Measurements from ENCODE around the gene TBCB. TPM values are rescaled to one million over a fixed set of nuclear protein-coding genes. Genes with fewer than 3 reads are reported as not detected.

The TBCB gene
- total RNA-seq, 1 experiment from 2014 or later, result 141 TPM

DNA sequence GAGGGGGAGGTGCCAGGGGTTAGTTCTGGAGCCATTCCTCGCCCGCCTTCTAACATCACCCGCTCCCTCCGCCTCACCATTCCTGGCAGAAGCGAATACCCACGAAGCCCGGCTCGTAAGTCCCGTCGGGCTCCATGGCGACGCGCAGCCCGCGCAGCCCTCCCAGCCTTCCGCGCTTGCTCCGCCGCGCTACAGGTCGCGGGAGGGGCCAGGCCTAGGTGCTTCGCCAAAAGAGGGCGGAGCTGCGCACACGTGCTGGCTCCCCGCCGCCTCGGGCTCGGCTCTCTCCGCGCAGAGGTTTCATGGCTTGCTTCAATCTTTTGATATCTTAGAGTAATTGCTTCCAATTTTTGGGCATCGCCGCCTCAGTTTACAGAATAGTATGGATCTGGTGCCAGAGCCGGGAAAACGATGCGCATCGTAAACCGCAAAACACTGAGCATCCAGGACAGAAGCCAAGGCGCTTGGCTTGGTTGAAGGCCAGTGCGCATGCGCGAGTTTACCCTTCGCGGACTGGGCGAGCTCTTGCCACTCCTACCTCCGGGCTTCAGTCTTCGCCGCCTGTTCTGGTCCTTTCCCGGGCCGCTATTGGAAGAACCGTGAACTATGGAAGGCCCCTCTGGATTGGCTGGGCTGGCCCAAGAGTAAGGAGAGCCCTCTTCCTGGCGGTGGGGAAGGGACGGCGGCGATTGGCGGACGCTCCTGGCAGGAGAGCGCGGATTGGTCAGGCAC is 381 bp upstream of the TBCB start, which contains the start of gene POLR2I:
Gene POLR2I (minus strand): TSS at position 155 of the 732 bp plus-strand sequence. CDS start 19 bp downstream, at position 136.
- DNase-seq (ENCODE audit: low read depth, low spot score), result peak; percentile 99
- H3K27me3 ChIP-seq (ENCODE audit: insufficient read depth, low read length), result no peaks in the 10 kb centered on the region
- ChIA-PET CTCF (interaction anchor here (1.0 to 2.3 kb wide), 4 partner anchors 13 to 55 kb away, joined by 3 to 16 read pairs (median 4); no protein-coding TSS in a partner anchor), RAD21 (ENCODE audit: low non-redundant PET in 1 of 2, low total read pairs in 2 of 2, uncharacterized antibody in 2 of 2, unreplicated experiment in 2 of 2) (interaction anchor here (0.6 to 1.2 kb wide), 4 partner anchors 55 to 295 kb away, joined by 3 to 4 read pairs (median 4); partner anchors contain the start of gene SYNE4 (in 1 of the 2)), POLR2A (interaction anchor here (0.6 to 1.5 kb wide), 11 partner anchors 11 to 375 kb away, joined by 3 to 19 read pairs (median 4); partner anchors contain the start of genes CAPNS1, THAP8, ZNF146 and ZNF565)
- intact Hi-C loops (cut with micrococcal nuclease), result loop anchor here (5.0 to 10.0 kb wide), 2 partner anchors 43 to 110 kb away; partner anchors contain the start of gene SYNE4
- H3K79me2 ChIP-seq (ENCODE audit: insufficient read depth, low read length), result peaks cover 28% of the 10 kb centered on the region
- peaks cover 7 to 27% of the 10 kb centered on the region in 2 experiments; a peak in 3 of 4 replicates for H3K4me1 ChIP-seq (ENCODE audit: control insufficient read depth in 1 of 2, insufficient read depth in 2 of 2, low read length in 2 of 2)
- H3K9ac ChIP-seq (ENCODE audit: low read length), result peak within 1 kb of the TSS; percentile 86
- H3K9me3 ChIP-seq (ENCODE audit: control insufficient read depth in 1 of 2, insufficient read depth in 1 of 2, low read depth in 1 of 2, low read length in 2 of 2), result no peaks in the 10 kb centered on the region
- TF ChIP-seq ZNF274 (IDR thresholded peaks at IDR 0.05; ENCODE audit: low read depth, low read length), result no peak
- TF ChIP-seq SIN3A (IDR thresholded peaks at IDR 0.05; ENCODE audit: low read depth), result peak; percentile 83
- TF ChIP-seq, protein P1, sequence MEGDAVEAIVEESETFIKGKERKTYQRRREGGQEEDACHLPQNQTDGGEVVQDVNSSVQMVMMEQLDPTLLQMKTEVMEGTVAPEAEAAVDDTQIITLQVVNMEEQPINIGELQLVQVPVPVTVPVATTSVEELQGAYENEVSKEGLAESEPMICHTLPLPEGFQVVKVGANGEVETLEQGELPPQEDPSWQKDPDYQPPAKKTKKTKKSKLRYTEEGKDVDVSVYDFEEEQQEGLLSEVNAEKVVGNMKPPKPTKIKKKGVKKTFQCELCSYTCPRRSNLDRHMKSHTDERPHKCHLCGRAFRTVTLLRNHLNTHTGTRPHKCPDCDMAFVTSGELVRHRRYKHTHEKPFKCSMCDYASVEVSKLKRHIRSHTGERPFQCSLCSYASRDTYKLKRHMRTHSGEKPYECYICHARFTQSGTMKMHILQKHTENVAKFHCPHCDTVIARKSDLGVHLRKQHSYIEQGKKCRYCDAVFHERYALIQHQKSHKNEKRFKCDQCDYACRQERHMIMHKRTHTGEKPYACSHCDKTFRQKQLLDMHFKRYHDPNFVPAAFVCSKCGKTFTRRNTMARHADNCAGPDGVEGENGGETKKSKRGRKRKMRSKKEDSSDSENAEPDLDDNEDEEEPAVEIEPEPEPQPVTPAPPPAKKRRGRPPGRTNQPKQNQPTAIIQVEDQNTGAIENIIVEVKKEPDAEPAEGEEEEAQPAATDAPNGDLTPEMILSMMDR (IDR thresholded peaks at IDR 0.05 in 2 of 3, conservative IDR thresholded peaks at IDR 0.05 in 1 of 3; ENCODE audit: borderline replicate concordance in 1 of 3, insufficient read depth in 1 of 3, low read depth in 2 of 3, low read length in 2 of 3), result no peak
- peak; percentile 84 for TF ChIP-seq POLR2AphosphoS5 (IDR thresholded peaks at IDR 0.05; ENCODE audit: low read depth, low read length)
- TF ChIP-seq EGR1 (IDR thresholded peaks at IDR 0.05; ENCODE audit: low read depth), result no peak
- peak; percentile 90 for TF ChIP-seq POLR2A (IDR thresholded peaks at IDR 0.05; ENCODE audit: borderline replicate concordance, extremely low read depth, insufficient read depth, insufficient read length)
- peak; percentile 88 for TF ChIP-seq SP1 (IDR thresholded peaks at IDR 0.05; ENCODE audit: low read depth)
- TF ChIP-seq CBX3 (IDR thresholded peaks at IDR 0.05; ENCODE audit: low read depth), result no peak
- TF ChIP-seq FOSL1 (IDR thresholded peaks at IDR 0.05; ENCODE audit: low read depth), result no peak
- peak; percentile 55 for TF ChIP-seq TCF7L2 (IDR thresholded peaks at IDR 0.05; ENCODE audit: borderline replicate concordance, extremely low read depth, insufficient read depth, insufficient read length)
- TF ChIP-seq, protein P2, sequence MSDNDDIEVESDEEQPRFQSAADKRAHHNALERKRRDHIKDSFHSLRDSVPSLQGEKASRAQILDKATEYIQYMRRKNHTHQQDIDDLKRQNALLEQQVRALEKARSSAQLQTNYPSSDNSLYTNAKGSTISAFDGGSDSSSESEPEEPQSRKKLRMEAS (IDR thresholded peaks at IDR 0.05), result peak; percentile 100
- peak; percentile 85 for TF ChIP-seq YY1 (IDR thresholded peaks at IDR 0.05; ENCODE audit: extremely low read depth, insufficient replicate concordance, low read depth, low read length)
- TF ChIP-seq, protein P3, sequence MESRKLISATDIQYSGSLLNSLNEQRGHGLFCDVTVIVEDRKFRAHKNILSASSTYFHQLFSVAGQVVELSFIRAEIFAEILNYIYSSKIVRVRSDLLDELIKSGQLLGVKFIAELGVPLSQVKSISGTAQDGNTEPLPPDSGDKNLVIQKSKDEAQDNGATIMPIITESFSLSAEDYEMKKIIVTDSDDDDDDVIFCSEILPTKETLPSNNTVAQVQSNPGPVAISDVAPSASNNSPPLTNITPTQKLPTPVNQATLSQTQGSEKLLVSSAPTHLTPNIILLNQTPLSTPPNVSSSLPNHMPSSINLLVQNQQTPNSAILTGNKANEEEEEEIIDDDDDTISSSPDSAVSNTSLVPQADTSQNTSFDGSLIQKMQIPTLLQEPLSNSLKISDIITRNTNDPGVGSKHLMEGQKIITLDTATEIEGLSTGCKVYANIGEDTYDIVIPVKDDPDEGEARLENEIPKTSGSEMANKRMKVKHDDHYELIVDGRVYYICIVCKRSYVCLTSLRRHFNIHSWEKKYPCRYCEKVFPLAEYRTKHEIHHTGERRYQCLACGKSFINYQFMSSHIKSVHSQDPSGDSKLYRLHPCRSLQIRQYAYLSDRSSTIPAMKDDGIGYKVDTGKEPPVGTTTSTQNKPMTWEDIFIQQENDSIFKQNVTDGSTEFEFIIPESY (IDR thresholded peaks at IDR 0.05; ENCODE audit: extremely low read depth, insufficient replicate concordance, low read length), result peak; percentile 73
- TF ChIP-seq EZH2 (IDR thresholded peaks at IDR 0.05), result no peak
- TF ChIP-seq, protein P4, sequence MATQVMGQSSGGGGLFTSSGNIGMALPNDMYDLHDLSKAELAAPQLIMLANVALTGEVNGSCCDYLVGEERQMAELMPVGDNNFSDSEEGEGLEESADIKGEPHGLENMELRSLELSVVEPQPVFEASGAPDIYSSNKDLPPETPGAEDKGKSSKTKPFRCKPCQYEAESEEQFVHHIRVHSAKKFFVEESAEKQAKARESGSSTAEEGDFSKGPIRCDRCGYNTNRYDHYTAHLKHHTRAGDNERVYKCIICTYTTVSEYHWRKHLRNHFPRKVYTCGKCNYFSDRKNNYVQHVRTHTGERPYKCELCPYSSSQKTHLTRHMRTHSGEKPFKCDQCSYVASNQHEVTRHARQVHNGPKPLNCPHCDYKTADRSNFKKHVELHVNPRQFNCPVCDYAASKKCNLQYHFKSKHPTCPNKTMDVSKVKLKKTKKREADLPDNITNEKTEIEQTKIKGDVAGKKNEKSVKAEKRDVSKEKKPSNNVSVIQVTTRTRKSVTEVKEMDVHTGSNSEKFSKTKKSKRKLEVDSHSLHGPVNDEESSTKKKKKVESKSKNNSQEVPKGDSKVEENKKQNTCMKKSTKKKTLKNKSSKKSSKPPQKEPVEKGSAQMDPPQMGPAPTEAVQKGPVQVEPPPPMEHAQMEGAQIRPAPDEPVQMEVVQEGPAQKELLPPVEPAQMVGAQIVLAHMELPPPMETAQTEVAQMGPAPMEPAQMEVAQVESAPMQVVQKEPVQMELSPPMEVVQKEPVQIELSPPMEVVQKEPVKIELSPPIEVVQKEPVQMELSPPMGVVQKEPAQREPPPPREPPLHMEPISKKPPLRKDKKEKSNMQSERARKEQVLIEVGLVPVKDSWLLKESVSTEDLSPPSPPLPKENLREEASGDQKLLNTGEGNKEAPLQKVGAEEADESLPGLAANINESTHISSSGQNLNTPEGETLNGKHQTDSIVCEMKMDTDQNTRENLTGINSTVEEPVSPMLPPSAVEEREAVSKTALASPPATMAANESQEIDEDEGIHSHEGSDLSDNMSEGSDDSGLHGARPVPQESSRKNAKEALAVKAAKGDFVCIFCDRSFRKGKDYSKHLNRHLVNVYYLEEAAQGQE (IDR thresholded peaks at IDR 0.05; ENCODE audit: low read depth), result no peak
- H3K27ac ChIP-seq (ENCODE audit: low read depth, low read length), result peak within 1 kb of the TSS; percentile 92
- peak; percentile 92 for ATAC-seq
- H4K20me1 ChIP-seq (ENCODE audit: insufficient read depth), result no peaks in the 10 kb centered on the region
- peak within 1 kb of the TSS; percentile 82 to 99 for H3K4me3 ChIP-seq (replicated peaks in 1 of 2; ENCODE audit: low read depth in 1 of 2, low read length in 2 of 2)
- H3K9me2 ChIP-seq (ENCODE audit: insufficient read depth), result no peaks in the 10 kb centered on the region
- H3K4me2 ChIP-seq (ENCODE audit: low read length), result peak within 1 kb of the TSS; percentile 95
- BruUV-seq (replicated peaks), result no TSS peak
- H2AFZ ChIP-seq (ENCODE audit: low read depth, low read length, poor library complexity, severe bottlenecking), result no peak within 1 kb of the TSS
- H3K36me3 ChIP-seq (ENCODE audit: control insufficient read depth in 1 of 2, insufficient read depth in 2 of 2, low read length in 2 of 2), result peaks cover 14 to 19% of the 10 kb centered on the region in 2 experiments; a peak in 3 of 4 replicates
